ENCODE measurements around the gene SCGB1C1.
"Not testable (repeated sequence)": the region's sequence is repeated elsewhere in the genome, so short reads cannot be mapped to it uniquely, and the experiment has no call there.

The SCGB1C1 gene

GRCh38 chr11:192674-193128 is at the start of gene SCGB1C1:
Gene SCGB1C1, plus strand, starts transcription at chr11:193078. Its CDS starts 22 bp downstream, at chr11:193100.
- DNase-seq (ENCODE audit: low read depth), result not testable (repeated sequence)

GRCh38 chr11:180242-180641 is 12.6 kb upstream of the SCGB1C1 start:
- DNase-seq (ENCODE audit: low read depth), result not testable (repeated sequence)

GRCh38 chr11:189200-189783 is 3.6 kb upstream of the SCGB1C1 start:
- not testable (repeated sequence) for DNase-seq (ENCODE audit: low read depth)

GRCh38 chr11:189843-190311 is 3.0 kb upstream of the SCGB1C1 start:
- not testable (repeated sequence) for DNase-seq (ENCODE audit: low read depth)

GRCh38 chr11:190546-190945 is 2.3 kb upstream of the SCGB1C1 start:
- DNase-seq (ENCODE audit: low read depth), result not testable (repeated sequence)

- DNase-seq (ENCODE audit: low read depth), result not testable (repeated sequence)
Observed at GRCh38 chr11:191490-192478, 1.1 kb upstream of the SCGB1C1 start.

- not testable (repeated sequence) for DNase-seq (ENCODE audit: low read depth)
Observed at GRCh38 chr11:193481-193880, 603 bp downstream of the SCGB1C1 start.

- no peak for DNase-seq (ENCODE audit: low read depth)
Observed at GRCh38 chr11:196786-197731, 4.2 kb downstream of the SCGB1C1 start.

- no peak for DNase-seq (ENCODE audit: low read depth)
Observed at GRCh38 chr11:197741-198235, 4.9 kb downstream of the SCGB1C1 start.

- no peak for DNase-seq (ENCODE audit: low read depth)
Observed at GRCh38 chr11:198236-198806, 5.4 kb downstream of the SCGB1C1 start.

GRCh38 chr11:199004-199581 is 6.2 kb downstream of the SCGB1C1 start:
- no peak for DNase-seq (ENCODE audit: low read depth)

GRCh38 chr11:199782-200181 is 6.9 kb downstream of the SCGB1C1 start:
- no peak for DNase-seq (ENCODE audit: low read depth)

GRCh38 chr11:200224-201003 is 7.5 kb downstream of the SCGB1C1 start:
- no peak for DNase-seq (ENCODE audit: low read depth)

GRCh38 chr11:201966-202365 is 9.1 kb downstream of the SCGB1C1 start:
- no peak for DNase-seq (ENCODE audit: low read depth)

- no peak for DNase-seq (ENCODE audit: low read depth)
Observed at GRCh38 chr11:202490-202889, 9.6 kb downstream of the SCGB1C1 start.

- DNase-seq (ENCODE audit: low read depth), result no peak
Observed at GRCh38 chr11:203056-203944, 10.4 kb downstream of the SCGB1C1 start.

- DNase-seq (ENCODE audit: low read depth), result no peak
Observed at GRCh38 chr11:203945-204586, 11.2 kb downstream of the SCGB1C1 start.

GRCh38 chr11:204587-205109 is 11.8 kb downstream of the SCGB1C1 start:
- DNase-seq (ENCODE audit: low read depth), result no peak
